ENCODE measurements around the gene MAMDC4. TPM values are rescaled to one million over a fixed set of nuclear protein-coding genes. Genes with fewer than 3 reads are reported as not detected.

Gene MAMDC4
- 11.3 TPM for total RNA-seq

GRCh38 chr9:136851941-136852663, at the start of gene MAMDC4:
MAMDC4 (plus strand) TSS chr9:136852346; CDS start chr9:136852417, 71 bp downstream.

DNA sequence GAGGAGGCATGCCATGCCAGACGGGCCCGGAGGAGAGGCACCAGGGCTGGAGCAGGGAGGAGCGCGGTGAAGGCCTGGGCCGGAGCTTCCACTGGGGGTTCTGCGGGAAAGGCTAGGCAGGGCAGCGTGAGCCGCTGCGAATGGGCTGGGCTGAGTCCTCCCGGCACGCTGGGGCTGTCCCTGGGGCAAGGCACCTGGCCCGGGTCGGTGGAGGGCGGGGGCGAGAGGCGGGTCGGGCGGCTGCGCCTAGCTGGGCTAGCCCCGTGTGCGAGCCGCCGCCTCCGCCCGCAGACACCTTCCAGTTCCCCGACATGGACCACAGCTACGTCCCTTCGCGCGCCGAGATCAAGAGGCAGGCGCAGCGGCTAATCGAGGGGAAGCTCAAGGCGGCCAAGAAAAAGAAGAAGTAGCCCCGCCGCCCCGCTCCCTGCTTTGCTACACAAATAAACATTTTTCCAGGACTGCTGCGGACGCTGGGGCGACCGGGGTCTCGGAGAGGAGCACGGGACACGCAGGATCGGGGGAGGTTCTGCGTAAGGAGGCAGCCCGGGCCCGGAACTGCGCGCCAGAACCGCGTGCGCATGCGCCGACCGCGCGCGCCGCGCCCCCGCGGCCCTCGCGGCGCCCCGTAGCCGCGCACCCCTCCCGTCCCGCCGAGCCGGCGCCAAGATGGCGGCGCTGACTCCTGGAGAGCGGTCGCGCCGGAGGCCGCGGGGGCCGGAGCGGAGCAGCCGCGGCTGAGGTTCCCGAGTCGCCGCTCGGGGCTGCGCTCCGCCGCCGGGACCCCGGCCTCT, 44.7 kb upstream of the MAMDC4 start, which contains the start of gene RABL6:
TSS of gene RABL6 (plus strand) at position 668 of the 794 bp plus-strand sequence. CDS start 249 bp downstream, outside the sequence.

GRCh38 chr9:136842380-136842948, 9.7 kb upstream of the MAMDC4 start, which contains the start of gene AJM1:
AJM1 (plus strand) TSS chr9:136842478; CDS start chr9:136844415, 1,937 bp downstream.

GRCh38 chr9:136849038-136849959, 2.8 kb upstream of the MAMDC4 start, which contains the start of gene PHPT1:
PHPT1 (plus strand) TSS chr9:136849409; CDS start chr9:136849431, 22 bp downstream.

DNA sequence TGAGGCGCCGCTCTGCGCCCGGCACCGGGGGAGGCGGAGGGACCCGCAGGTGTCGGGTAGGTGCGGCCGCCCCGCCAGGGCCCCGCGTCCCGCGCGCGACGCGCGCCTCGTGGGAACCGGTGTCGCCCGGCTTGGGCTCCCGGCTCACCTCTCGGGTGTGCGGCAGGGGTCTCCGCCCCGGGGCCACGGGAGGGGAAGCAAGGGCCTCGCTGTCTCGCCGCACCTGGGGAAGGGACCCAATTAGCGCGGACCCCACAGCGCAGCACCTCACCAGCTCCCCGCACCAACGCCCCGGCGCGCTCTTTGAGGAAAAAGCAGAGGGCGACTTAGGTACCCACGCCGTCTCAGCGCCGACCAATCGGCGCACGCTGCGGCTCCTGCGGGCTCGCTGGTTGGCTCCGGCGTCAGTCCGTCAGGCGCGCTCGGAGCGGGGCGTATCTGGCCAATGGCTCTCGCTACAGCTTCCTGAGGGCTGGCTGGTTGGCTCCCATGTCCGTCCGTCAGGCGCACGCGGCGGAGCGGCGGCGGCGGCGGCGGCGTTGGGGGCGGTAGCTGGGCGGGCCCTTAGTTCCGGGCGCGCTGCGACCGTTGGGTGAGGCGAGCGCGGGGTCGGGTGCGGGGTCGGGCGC, 33.9 kb downstream of the MAMDC4 start, which contains the start of gene TRAF2:
TSS of gene TRAF2 (plus strand) at position 567 of the 629 bp plus-strand sequence. CDS start 12,225 bp downstream, outside the sequence.

Small RNA genes within 50 kb of the gene (small RNA-seq; reads per million reads assigned to genes)
- gene MIR4292 (ENCODE audit: low replicate concordance) = not detected
- gene MIR4479 (ENCODE audit: low replicate concordance) = not detected

Other genes starting within 250 kb of the MAMDC4 start
- gene EGFL7, start 189.4 kb upstream of the MAMDC4 start, total RNA-seq = 12.8 TPM
- 1.9 TPM for gene AGPAT2, start 164.9 kb upstream of the MAMDC4 start, total RNA-seq
- gene DIPK1B, start 139.8 kb upstream of the MAMDC4 start, total RNA-seq = 37.9 TPM
- not detected for gene LCN10, start 109.4 kb upstream of the MAMDC4 start, total RNA-seq
- not detected for gene LCN6, start 103.8 kb upstream of the MAMDC4 start, total RNA-seq
- gene LCN8, start 94.1 kb upstream of the MAMDC4 start, total RNA-seq = not detected
- gene LCN15, start 87.8 kb upstream of the MAMDC4 start, total RNA-seq = not detected
- 15.7 TPM for gene TMEM141, start 61.0 kb upstream of the MAMDC4 start, total RNA-seq
- gene CCDC183, start 56.0 kb upstream of the MAMDC4 start, total RNA-seq = 6.3 TPM
- 54.5 TPM for gene RABL6, start 44.4 kb upstream of the MAMDC4 start, total RNA-seq
- 1.9 TPM for gene AJM1, start 9.9 kb upstream of the MAMDC4 start, total RNA-seq
- 77.6 TPM for gene PHPT1, start 2.9 kb upstream of the MAMDC4 start, total RNA-seq
- gene EDF1, start 14.0 kb downstream of the MAMDC4 start, total RNA-seq = 135 TPM
- 11.6 TPM for gene TRAF2, start 34.2 kb downstream of the MAMDC4 start, total RNA-seq
- gene FBXW5, start 92.4 kb downstream of the MAMDC4 start, total RNA-seq = 64.5 TPM
- gene C8G, start 92.9 kb downstream of the MAMDC4 start, total RNA-seq = not detected
- gene LCN12, start 99.9 kb downstream of the MAMDC4 start, total RNA-seq = 0.94 TPM
- 11.9 TPM for gene PTGDS, start 125.2 kb downstream of the MAMDC4 start, total RNA-seq
- gene LCNL1, start 130.6 kb downstream of the MAMDC4 start, total RNA-seq = 0.94 TPM
- gene PAXX, start 140.1 kb downstream of the MAMDC4 start, total RNA-seq = 14.7 TPM
- not detected for gene CLIC3, start 144.2 kb downstream of the MAMDC4 start, total RNA-seq
- 45.4 TPM for gene ABCA2, start 175.9 kb downstream of the MAMDC4 start, total RNA-seq
- not detected for gene FUT7, start 179.7 kb downstream of the MAMDC4 start, total RNA-seq
- 34.4 TPM for gene NPDC1, start 193.8 kb downstream of the MAMDC4 start, total RNA-seq
- gene ENTPD2, start 201.7 kb downstream of the MAMDC4 start, total RNA-seq = 0.63 TPM
- 2.5 TPM for gene SAPCD2, start 218.2 kb downstream of the MAMDC4 start, total RNA-seq
- 0.63 TPM for gene UAP1L1, start 225.2 kb downstream of the MAMDC4 start, total RNA-seq
- 72.6 TPM for gene MAN1B1, start 234.6 kb downstream of the MAMDC4 start, total RNA-seq